Kidney (tissue), 14 donors: ENCODE results near the gene TFE3. TPM values are rescaled to one million over a fixed set of nuclear protein-coding genes. Genes with fewer than 3 reads are reported as not detected.

ENCODE experiments used
- DNase-seq, 5 donors: peaks; one replicate each; pipeline ENCODE4 v3.0.0-alpha.2; 2013 to 2020
- FAIRE-seq: peaks from 2 replicates; lab custom pipeline; 2012; peaks lifted over from hg19 to GRCh38; lab: Jason Lieb, UNC
- H3K27ac ChIP-seq, 2 donors: one replicate each; pipeline ENCODE4 v1.7.0; 2013; ENCODE audit warnings: low read depth in 2 of 2, low read length in 2 of 2, inconsistent platforms in 1 of 2
- H3K27me3 ChIP-seq: one replicate; pipeline ENCODE4 v1.7.1; 2013; ENCODE audit warnings: low read length, inconsistent platforms; ENCODE audit not compliant: control insufficient read depth, insufficient read depth
- H3K36me3 ChIP-seq, 3 donors: one replicate each; pipeline versions ENCODE4 v1.7.0 to v1.7.1; 2013; ENCODE audit warnings: low read length in 3 of 3, control low read depth in 1 of 3, inconsistent platforms in 1 of 3; ENCODE audit not compliant: insufficient read depth in 3 of 3, control insufficient read depth in 2 of 3
- H3K4me1 ChIP-seq, 3 donors: one replicate each; pipeline versions ENCODE4 v1.7.0 to v1.7.1; 2013; ENCODE audit warnings: low read length in 3 of 3, inconsistent platforms in 1 of 3, low read depth in 1 of 3; ENCODE audit not compliant: control insufficient read depth in 2 of 3, insufficient read depth in 2 of 3
- H3K4me3 ChIP-seq, 3 donors: one replicate each; pipeline versions ENCODE4 v1.7.0 to v1.8.1; 2013; ENCODE audit warnings: low read length in 3 of 3, control low read depth in 1 of 3, inconsistent platforms in 1 of 3
- H3K9ac ChIP-seq, 3 donors: one replicate each; pipeline versions ENCODE4 v1.7.0 to v1.7.1; 2013; ENCODE audit warnings: low read length in 3 of 3, control low read depth in 1 of 3, inconsistent platforms in 1 of 3
- H3K9me3 ChIP-seq, 3 donors: one replicate each; pipeline versions ENCODE4 v1.7.0 to v1.7.1; 2013; ENCODE audit warnings: low read length in 3 of 3, control low read depth in 1 of 3, inconsistent platforms in 1 of 3; ENCODE audit not compliant: control insufficient read depth in 2 of 3, insufficient read depth in 1 of 3
- intact Hi-C: fragments of 100-400 bp; cut with DNase I; formaldehyde crosslinking; loops from one replicate; pipeline ENCODE4 v1.11.1; 2022
- polyA plus RNA-seq: library from polyadenylated mRNA; stranded (reverse); fragments of 350-450 nt; fragmentation: Illumina TruSeq; extraction: RNeasy Lipid Tissue Mini Kit (QIAGEN cat#74804); gene quantifications from one replicate; pipeline ENCODE4 v1.2.3, GENCODE V29; 2014; ENCODE audit warnings: low read depth, low replicate concordance; ENCODE audit not compliant: insufficient read depth
- total RNA-seq: library from RNA; stranded (reverse); fragmentation: NEBNext Ultra II Directional; extraction: Animal tissue kit (Norgen Biotek cat#: 25700); gene quantifications from one replicate; pipeline ENCODE4 v1.2.1, GENCODE V29; 2021
- TF ChIP-seq, protein P1 (sequence below): IDR thresholded peaks from 3 replicates; pipeline ENCODE4 v1.5.1; 2012; ENCODE audit warnings: mild to moderate bottlenecking, moderate library complexity, borderline replicate concordance; ENCODE audit not compliant: insufficient read depth; ENCODE audit errors: extremely low read depth
- donor health status: control.
- donor health status: control.
- donor health status: control.
- donor health status: control.
- donor health status: control.
- donor health status: DM: yes; HTN: yes; CAD: no.
- donor health status: Normal renal cell carcinoma (clear cell type).

Gene TFE3
- total and polyA plus RNA-seq, 2 donors from 2014 or later, result 32.8 to 47.3 TPM

DNA sequence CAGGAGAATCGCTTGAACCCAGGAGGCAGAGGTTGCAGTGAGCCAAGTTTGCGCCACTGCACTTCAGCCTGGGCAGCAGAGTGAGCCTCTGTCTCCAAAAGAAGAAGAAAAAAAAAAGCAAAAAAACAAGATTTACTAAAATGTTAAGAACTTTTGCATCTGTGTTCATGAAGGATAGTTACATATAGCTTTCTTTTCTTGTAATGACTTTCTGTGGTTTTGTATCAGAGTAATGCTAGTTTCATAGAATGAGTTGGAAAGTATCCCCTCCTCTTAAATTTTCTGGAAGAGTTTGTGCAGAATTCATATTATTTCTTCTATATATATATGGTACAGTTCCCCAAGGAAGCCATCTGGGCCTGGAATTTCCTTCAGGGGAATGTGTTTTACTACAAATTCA lies 24.1 kb downstream of the TFE3 start:
- H3K9ac ChIP-seq, result no peak overlapping the region
- no peaks in the 10 kb centered on the region for H3K27me3 ChIP-seq
- TF ChIP-seq, protein P1, sequence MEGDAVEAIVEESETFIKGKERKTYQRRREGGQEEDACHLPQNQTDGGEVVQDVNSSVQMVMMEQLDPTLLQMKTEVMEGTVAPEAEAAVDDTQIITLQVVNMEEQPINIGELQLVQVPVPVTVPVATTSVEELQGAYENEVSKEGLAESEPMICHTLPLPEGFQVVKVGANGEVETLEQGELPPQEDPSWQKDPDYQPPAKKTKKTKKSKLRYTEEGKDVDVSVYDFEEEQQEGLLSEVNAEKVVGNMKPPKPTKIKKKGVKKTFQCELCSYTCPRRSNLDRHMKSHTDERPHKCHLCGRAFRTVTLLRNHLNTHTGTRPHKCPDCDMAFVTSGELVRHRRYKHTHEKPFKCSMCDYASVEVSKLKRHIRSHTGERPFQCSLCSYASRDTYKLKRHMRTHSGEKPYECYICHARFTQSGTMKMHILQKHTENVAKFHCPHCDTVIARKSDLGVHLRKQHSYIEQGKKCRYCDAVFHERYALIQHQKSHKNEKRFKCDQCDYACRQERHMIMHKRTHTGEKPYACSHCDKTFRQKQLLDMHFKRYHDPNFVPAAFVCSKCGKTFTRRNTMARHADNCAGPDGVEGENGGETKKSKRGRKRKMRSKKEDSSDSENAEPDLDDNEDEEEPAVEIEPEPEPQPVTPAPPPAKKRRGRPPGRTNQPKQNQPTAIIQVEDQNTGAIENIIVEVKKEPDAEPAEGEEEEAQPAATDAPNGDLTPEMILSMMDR, result no peak
- no peaks in the 10 kb centered on the region for H3K9me3 ChIP-seq
- FAIRE-seq (no peak), DNase-seq (no peak)
- H3K27ac ChIP-seq, result no peak overlapping the region
- no peaks in the 10 kb centered on the region for H3K4me1 ChIP-seq
- H3K36me3 ChIP-seq, result no peaks in the 10 kb centered on the region
- no peak overlapping the region for H3K4me3 ChIP-seq
- intact Hi-C loops, result no loop called here

DNA sequence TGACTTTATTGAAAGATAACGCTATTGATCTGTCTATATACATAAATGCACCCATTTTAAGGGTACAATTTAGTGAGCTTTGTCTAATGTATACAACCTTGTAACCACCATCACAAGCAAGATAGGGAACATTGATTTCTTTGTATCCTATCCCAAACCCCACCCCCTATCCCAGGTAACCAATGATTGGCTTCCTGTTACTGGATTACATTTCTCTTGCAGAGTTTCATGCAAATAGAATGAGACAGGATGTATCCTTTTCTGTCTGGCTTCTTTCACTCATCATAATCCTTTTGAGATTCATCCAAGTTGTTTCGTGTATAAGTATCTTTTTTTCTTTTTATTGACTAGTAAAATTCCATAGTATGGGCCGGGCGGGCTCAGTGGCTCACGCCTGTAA lies 39.5 kb downstream of the TFE3 start:
- Histone ChIP-seq H3K9me3 (no peaks in the 10 kb centered on the region), H3K4me1 (peaks cover 0 to 6% (median 0%) of the 10 kb centered on the region in 3 donors), H3K36me3 (no peaks in the 10 kb centered on the region), H3K27ac (no peak overlapping the region), H3K9ac (no peak overlapping the region), H3K4me3 (no peak overlapping the region), H3K27me3 (no peaks in the 10 kb centered on the region)
- intact Hi-C loops, result no loop called here
- TF ChIP-seq, protein P1, result no peak
- FAIRE-seq (no peak), DNase-seq (no peak)

DNA sequence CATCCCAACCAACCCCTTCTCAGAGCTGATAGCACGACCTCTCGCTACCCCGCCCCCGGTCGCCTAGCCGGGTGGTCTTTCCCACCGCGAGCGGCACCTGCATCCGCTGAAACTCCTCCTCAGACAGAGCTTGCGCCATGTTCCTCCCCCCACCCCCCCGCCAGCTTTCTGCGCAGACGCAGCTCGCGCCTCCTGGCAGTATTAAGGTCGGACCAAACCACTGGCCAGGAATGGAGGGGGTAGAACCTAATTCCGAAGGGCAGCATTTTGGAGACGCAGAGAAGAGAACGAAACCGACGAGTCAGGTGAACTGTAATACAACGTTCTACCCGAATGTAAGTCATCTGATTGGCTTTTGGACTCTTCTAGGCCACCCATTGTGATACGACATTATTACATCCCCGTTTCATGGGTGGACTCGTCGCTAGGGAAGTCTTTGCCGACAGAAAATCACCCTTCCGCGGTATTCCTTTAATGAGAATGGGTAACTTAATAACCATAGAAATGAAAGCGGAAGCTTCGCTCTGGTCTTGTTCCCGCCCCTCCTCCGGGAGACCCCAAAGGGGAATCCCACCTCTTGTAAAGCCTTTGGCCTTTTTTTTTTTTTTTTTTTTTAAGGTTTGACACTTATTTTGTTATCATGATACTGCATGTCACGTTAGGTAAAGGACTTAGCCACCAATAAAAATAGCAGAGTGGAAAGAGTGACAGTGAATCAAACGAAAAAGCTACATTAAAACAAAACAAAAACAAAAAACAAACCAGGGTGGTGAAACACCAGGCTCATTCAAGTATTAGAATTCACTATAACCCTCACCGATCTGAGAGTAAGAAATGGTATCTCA lies 40.8 kb downstream of the TFE3 start, which contains the start of gene GRIPAP1:
Gene GRIPAP1 (minus strand): TSS at position 174 of the 845 bp plus-strand sequence. CDS start 35 bp downstream, at position 139.
- no peaks in the 10 kb centered on the region for H3K9me3 ChIP-seq
- peak within 1 kb of the TSS; percentile 90 to 94 for H3K27ac ChIP-seq
- intact Hi-C loops, result no loop called here
- FAIRE-seq, result peak; percentile 89
- TF ChIP-seq, protein P1, result no peak
- H3K36me3 ChIP-seq, result peaks cover 3 to 5% (median 4%) of the 10 kb centered on the region in 3 donors
- H3K9ac ChIP-seq, result peak within 1 kb of the TSS; percentile 77 to 92 (median 81)
- no peaks in the 10 kb centered on the region for H3K27me3 ChIP-seq
- H3K4me1 ChIP-seq, result peaks cover 0 to 6% (median 0%) of the 10 kb centered on the region in 3 donors
- peak within 1 kb of the TSS; percentile 92 to 97 (median 94) for H3K4me3 ChIP-seq
- peak; percentile 81 to 94 (median 90) for DNase-seq
